Suprapubic skin (tissue), 4 donors: ENCODE data around the gene NRN1.

ENCODE experiments used
- CTCF ChIP-seq, 2 donors: fragments of 200-600 bp in 1 of 2; fragments of 450-650 bp in 1 of 2; sonication (generic) in 1 of 2; IDR thresholded peaks; one replicate each; pipeline ENCODE4 v1.5.1; 2016 to 2019; ENCODE audit warnings: antibody characterized with exemption in 2 of 2, mild to moderate bottlenecking in 1 of 2, moderate library complexity in 1 of 2
- POLR2A ChIP-seq, 2 donors: fragments of 450-650 bp; IDR thresholded peaks; one replicate each; pipeline ENCODE4 v1.6.1; 2017; ENCODE audit warnings: antibody characterized with exemption in 2 of 2, mild to moderate bottlenecking in 2 of 2, moderate library complexity in 2 of 2
- POLR2AphosphoS5 ChIP-seq, 3 donors: sonication (generic); formaldehyde crosslinking; IDR thresholded peaks; one replicate each; pipeline ENCODE4 v1.6.1; 2017; ENCODE audit warnings: antibody characterized with exemption in 3 of 3

- no peak for TF ChIP-seq POLR2A (IDR thresholded peaks at IDR 0.05)
- no peak for TF ChIP-seq CTCF (IDR thresholded peaks at IDR 0.05)
- TF ChIP-seq POLR2AphosphoS5 (IDR thresholded peaks at IDR 0.05), result peak in 1 of 3 donors; percentile 3
Observed at GRCh38 chr6:5979650-5980420, 26.9 kb downstream of the NRN1 start.
